ENCODE data around the gene HOXC5. TPM values are rescaled to one million over a fixed set of nuclear protein-coding genes. Genes with fewer than 3 reads are reported as not detected.
"Not testable (repeated sequence)": the region's sequence is repeated elsewhere in the genome, so short reads cannot be mapped to it uniquely, and the experiment has no call there.

Gene HOXC5
- total RNA-seq, 2 experiments from 2014 or later = not detected

DNA sequence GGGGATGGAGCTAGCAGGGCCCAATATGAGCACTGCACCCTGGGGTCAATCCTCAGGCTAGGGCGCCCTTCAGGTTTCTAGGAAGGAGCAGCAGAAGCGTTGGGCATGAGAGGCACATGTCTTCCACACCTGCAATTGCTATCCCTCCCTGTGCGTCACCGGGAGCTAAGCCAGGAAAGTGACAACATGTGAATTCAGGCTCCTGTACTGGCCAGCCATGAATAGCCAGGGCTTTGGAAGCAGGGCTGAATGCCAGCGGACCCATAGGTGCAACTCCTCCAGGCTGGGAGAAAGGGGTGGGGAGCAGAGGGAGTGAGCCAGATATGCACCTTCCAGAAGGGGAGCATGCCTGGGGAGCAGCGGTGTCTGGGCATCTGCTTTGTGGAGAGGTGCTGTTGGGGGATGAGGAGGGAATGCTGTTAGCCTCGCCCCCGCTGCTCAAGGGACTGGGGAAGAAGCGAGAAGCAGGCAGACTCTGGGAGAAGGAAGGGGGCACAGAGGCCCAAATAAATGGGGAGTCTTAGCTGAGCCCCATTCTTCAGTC, 6.1 kb downstream of the HOXC5 start:
- ChIA-PET CTCF (interaction anchor here (1.2 to 1.8 kb wide), 2 partner anchors 175 to 361 kb away, joined by 3 to 5 read pairs; no protein-coding TSS in a partner anchor), POLR2A (no interaction called here)
- intact Hi-C loops (cut with DNase I, micrococcal nuclease) = no loop called here
- Mint-ChIP-seq H3K36me3 (ENCODE audit: low read depth) (no peaks in the 10 kb centered on the region), H3K27me3 (peaks cover 63% of the 10 kb centered on the region), H3K9me3 (ENCODE audit: low read depth) (no peaks in the 10 kb centered on the region), H3K4me1 (peaks cover 5% of the 10 kb centered on the region), H3K27ac (no peak overlapping the region), H3K4me3 (no peak overlapping the region)
- DNase-seq (no peak), ATAC-seq (no peak)

DNA sequence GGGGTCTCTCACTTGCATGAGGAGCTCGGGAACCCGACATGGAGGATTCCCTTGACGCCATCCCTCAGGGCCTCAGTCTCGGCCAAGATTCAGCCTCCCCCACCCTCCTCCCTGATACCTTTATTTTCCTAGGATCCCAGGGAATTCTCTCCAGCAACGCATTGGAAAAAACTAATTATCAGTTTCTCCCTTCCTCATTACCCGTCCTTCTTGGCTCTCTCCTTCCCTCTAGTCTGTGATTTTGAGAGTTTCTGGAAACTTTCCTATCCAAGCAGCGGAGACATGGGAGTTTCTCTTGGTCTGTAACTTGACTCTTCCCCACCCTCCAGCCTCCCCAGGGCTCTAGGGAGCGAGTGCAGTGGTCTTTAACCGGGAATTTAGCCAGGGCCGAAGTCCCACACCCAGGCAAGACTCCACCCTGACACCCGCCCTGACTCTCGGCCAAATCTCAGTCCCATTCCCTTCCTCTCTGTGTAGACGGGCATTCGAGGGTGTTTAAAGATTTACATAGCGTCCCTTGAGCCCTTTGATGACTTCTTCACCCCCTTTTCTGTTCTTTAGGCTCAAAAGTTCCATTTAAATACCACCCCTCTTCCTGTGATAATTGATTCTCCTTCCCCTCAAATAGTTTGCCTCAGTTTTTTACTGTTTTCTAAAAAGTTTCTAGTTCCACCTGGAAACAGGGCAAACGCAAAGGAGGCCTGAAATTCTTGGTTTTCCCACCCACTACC, 6.7 kb downstream of the HOXC5 start:
- Mint-ChIP-seq H3K27me3 (peaks cover 59% of the 10 kb centered on the region), H3K36me3 (ENCODE audit: low read depth) (no peaks in the 10 kb centered on the region), H3K4me1 (peaks cover 2% of the 10 kb centered on the region), H3K4me3 (no peak overlapping the region), H3K27ac (no peak overlapping the region), H3K9me3 (ENCODE audit: low read depth) (no peaks in the 10 kb centered on the region)
- no peak for ATAC-seq
- no peak for DNase-seq
- CTCF ChIA-PET = interaction anchor here (1.8 kb wide), 1 partner anchor 175 kb away, joined by 5 read pairs; no protein-coding TSS in a partner anchor
- POLR2A ChIA-PET = no interaction called here
- intact Hi-C loops (cut with DNase I, micrococcal nuclease) = no loop called here

GRCh38 chr12:54040148-54040494, 7.3 kb downstream of the HOXC5 start:
- intact Hi-C loops (cut with DNase I, micrococcal nuclease) = no loop called here
- ChIA-PET CTCF (interaction anchor here (1.8 kb wide), 1 partner anchor 174 kb away, joined by 5 read pairs; no protein-coding TSS in a partner anchor), POLR2A (no interaction called here)
- no peak overlapping the region for H3K27ac Mint-ChIP-seq
- H3K4me3 Mint-ChIP-seq = no peak overlapping the region
- H3K9me3 Mint-ChIP-seq (ENCODE audit: low read depth) = no peaks in the 10 kb centered on the region
- no peaks in the 10 kb centered on the region for H3K36me3 Mint-ChIP-seq (ENCODE audit: low read depth)
- ATAC-seq (no peak), DNase-seq (no peak)
- H3K27me3 Mint-ChIP-seq = peaks cover 61% of the 10 kb centered on the region
- peaks cover under 1% of the 10 kb centered on the region for H3K4me1 Mint-ChIP-seq

DNA sequence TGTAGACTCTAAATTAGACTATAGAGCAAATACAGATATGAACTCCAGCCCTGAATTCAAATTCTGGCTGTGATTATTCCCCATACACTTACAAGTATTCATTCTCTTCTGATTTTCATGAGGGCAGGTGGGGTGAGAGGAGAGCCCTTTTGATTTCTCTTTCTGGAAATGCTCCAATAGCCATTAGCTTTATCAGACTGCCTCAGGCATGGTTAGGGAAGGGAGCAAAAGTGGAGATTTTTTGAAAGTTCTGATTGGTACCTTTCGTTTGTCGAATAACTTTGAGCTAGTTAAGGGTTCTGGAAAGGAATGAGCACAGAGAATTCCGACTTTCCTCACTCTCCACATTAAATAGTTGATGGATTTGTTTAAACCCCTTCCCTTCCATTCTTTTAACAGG, 7.8 kb downstream of the HOXC5 start:
- ATAC-seq (no peak), DNase-seq (no peak)
- Mint-ChIP-seq H3K27me3 (peaks cover 63% of the 10 kb centered on the region), H3K36me3 (ENCODE audit: low read depth) (no peaks in the 10 kb centered on the region), H3K4me1 (no peaks in the 10 kb centered on the region), H3K9me3 (ENCODE audit: low read depth) (no peaks in the 10 kb centered on the region), H3K27ac (no peak overlapping the region), H3K4me3 (no peak overlapping the region)
- intact Hi-C loops (cut with DNase I, micrococcal nuclease) = no loop called here
- ChIA-PET POLR2A (no interaction called here), CTCF (interaction anchor here (0.6 to 1.8 kb wide), 5 partner anchors 10 to 174 kb away, joined by 3 to 5 read pairs (median 4); no protein-coding TSS in a partner anchor)

DNA sequence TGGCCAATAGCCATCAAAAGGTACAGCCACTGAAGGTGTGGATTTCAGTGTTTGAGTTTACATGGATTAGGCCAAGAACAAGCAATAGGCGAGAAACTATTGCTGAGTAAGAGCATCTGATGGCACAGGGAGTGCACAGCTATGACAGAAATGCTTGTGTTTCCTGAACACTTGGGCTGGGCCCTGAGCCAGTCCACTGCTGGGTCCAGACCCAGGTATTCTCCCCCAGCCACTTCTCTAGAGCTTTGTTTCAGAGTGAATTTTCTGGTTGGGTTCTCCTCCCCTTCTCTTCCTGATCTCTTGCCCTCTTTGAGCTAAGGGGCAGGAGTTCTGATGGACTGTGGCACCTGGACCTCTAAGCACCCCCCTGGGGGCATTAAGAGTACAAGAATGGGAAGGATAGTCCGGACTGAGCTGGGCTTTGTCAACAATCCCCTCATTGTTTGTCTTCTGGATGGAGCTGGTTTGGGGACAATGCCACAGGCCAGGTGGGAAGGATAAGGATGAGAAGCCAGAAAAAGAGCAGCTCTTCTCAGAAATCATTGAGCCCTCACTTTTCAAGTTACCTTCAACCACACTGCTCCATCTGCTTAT, 8.3 kb downstream of the HOXC5 start:
- no peak overlapping the region for H3K4me3 Mint-ChIP-seq
- ATAC-seq = no peak
- peaks cover 62% of the 10 kb centered on the region for H3K27me3 Mint-ChIP-seq
- no peaks in the 10 kb centered on the region for H3K36me3 Mint-ChIP-seq (ENCODE audit: low read depth)
- intact Hi-C loops (cut with DNase I, micrococcal nuclease) = no loop called here
- H3K4me1 Mint-ChIP-seq = no peaks in the 10 kb centered on the region
- POLR2A ChIA-PET = no interaction called here
- no peak for DNase-seq
- CTCF ChIA-PET = interaction anchor here (0.6 to 1.8 kb wide), 6 partner anchors 9 to 173 kb away, joined by 3 to 5 read pairs (median 4); no protein-coding TSS in a partner anchor
- no peaks in the 10 kb centered on the region for H3K9me3 Mint-ChIP-seq (ENCODE audit: low read depth)
- no peak overlapping the region for H3K27ac Mint-ChIP-seq

- H3K4me1 Mint-ChIP-seq; intact Hi-C loops (cut with DNase I, micrococcal nuclease); POLR2A ChIA-PET; H3K4me3 Mint-ChIP-seq; H3K27ac Mint-ChIP-seq; DNase-seq; H3K36me3 Mint-ChIP-seq (ENCODE audit: low read depth); H3K9me3 Mint-ChIP-seq (ENCODE audit: low read depth); ATAC-seq: not testable (repeated sequence)
- H3K27me3 Mint-ChIP-seq = peaks cover 64% of the 10 kb centered on the region
- CTCF ChIA-PET = interaction anchor here (0.6 to 1.3 kb wide), 4 partner anchors 10 to 1073 kb away, joined by 3 to 5 read pairs (median 4); no protein-coding TSS in a partner anchor
These were observed 9.2 kb downstream of the HOXC5 start for GRCh38 chr12:54042033-54042432.

GRCh38 chr12:54042970-54043853, 10.4 kb downstream of the HOXC5 start:
- no peak for ATAC-seq
- H3K4me1 Mint-ChIP-seq = peaks cover 5% of the 10 kb centered on the region
- H3K27me3 Mint-ChIP-seq = peaks cover 65% of the 10 kb centered on the region
- no peaks in the 10 kb centered on the region for H3K9me3 Mint-ChIP-seq (ENCODE audit: low read depth)
- CTCF ChIA-PET = interaction anchor here (0.7 to 1.2 kb wide), 3 partner anchors 12 to 22 kb away, joined by 3 to 4 read pairs (median 4); partner anchors contain the start of gene HOXC6
- H3K27ac Mint-ChIP-seq = no peak overlapping the region
- no peak for DNase-seq
- intact Hi-C loops (cut with DNase I, micrococcal nuclease) = no loop called here
- H3K36me3 Mint-ChIP-seq (ENCODE audit: low read depth) = no peaks in the 10 kb centered on the region
- no peak overlapping the region for H3K4me3 Mint-ChIP-seq
- POLR2A ChIA-PET = no interaction called here

- POLR2A ChIA-PET = no interaction called here
- intact Hi-C loops (cut with DNase I, micrococcal nuclease) = loop anchor here in 1 of 2 experiments (5.0 kb wide), 1 partner anchor 37 kb away; the partner anchor contains the start of gene HOXC8
- peaks cover 67% of the 10 kb centered on the region for H3K27me3 Mint-ChIP-seq
These were observed 11.7 kb downstream of the HOXC5 start for GRCh38 chr12:54044425-54045103.

DNA sequence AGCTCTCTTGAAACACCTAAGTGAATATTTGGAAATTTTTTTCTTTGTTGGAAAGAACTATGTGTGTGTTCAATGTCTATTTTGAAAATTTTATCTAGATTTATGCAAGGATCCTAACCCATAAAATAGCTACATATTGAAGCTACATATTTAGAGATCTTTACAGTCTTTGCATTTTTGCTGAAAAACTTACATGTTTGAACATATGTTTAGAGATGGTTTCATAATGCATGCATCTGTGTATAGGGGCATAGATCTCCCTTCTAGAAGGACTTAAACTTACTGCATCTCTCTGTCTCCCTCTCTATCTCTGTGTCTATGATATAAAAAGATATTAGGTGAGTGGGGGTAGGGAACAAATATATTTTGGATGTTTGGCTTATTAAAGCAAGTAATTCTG, 12.6 kb downstream of the HOXC5 start:
- ATAC-seq (no peak), DNase-seq (no peak)
- Mint-ChIP-seq H3K9me3 (ENCODE audit: low read depth) (no peaks in the 10 kb centered on the region), H3K27ac (no peak overlapping the region), H3K4me1 (peaks cover 10% of the 10 kb centered on the region), H3K27me3 (peaks cover 67% of the 10 kb centered on the region), H3K4me3 (no peak overlapping the region), H3K36me3 (ENCODE audit: low read depth) (no peaks in the 10 kb centered on the region)
- POLR2A ChIA-PET = no interaction called here
- CTCF ChIA-PET = interaction anchor here (0.6 to 1.3 kb wide), 5 partner anchors 11 to 146 kb away, joined by 3 to 5 read pairs (median 4); no protein-coding TSS in a partner anchor
- intact Hi-C loops (cut with DNase I, micrococcal nuclease) = loop anchor here in 1 of 2 experiments (5.0 kb wide), 1 partner anchor 38 kb away; the partner anchor contains the start of gene HOXC8

More at GRCh38 chr12:54044425-54045103, 11.7 kb downstream of the HOXC5 start:
- CTCF ChIA-PET = interaction anchor here (0.5 to 1.3 kb wide), 4 partner anchors 10 to 147 kb away, joined by 3 to 5 read pairs (median 4); no protein-coding TSS in a partner anchor
- no peak overlapping the region for H3K4me3 Mint-ChIP-seq
- peaks cover 5% of the 10 kb centered on the region for H3K4me1 Mint-ChIP-seq
- no peaks in the 10 kb centered on the region for H3K9me3 Mint-ChIP-seq (ENCODE audit: low read depth)
- ATAC-seq (no peak), DNase-seq (no peak)
- H3K27ac Mint-ChIP-seq = no peak overlapping the region
- no peaks in the 10 kb centered on the region for H3K36me3 Mint-ChIP-seq (ENCODE audit: low read depth)

- ATAC-seq (no peak), DNase-seq (no peak)
- intact Hi-C loops (cut with DNase I, micrococcal nuclease) = loop anchor here in 1 of 2 experiments (5.0 kb wide), 1 partner anchor 39 kb away; the partner anchor contains the start of gene HOXC8
- Mint-ChIP-seq H3K4me1 (peaks cover 11% of the 10 kb centered on the region), H3K27me3 (peaks cover 69% of the 10 kb centered on the region), H3K9me3 (ENCODE audit: low read depth) (no peaks in the 10 kb centered on the region), H3K4me3 (no peak overlapping the region), H3K36me3 (ENCODE audit: low read depth) (no peaks in the 10 kb centered on the region), H3K27ac (no peak overlapping the region)
- POLR2A ChIA-PET = no interaction called here
- CTCF ChIA-PET = interaction anchor here (0.6 to 0.9 kb wide), 4 partner anchors 14 to 143 kb away, joined by 3 to 5 read pairs (median 4); partner anchors contain the start of gene SMUG1
These were observed 13.1 kb downstream of the HOXC5 start for GRCh38 chr12:54045868-54046521.

Data from activated CD4-positive, alpha-beta T cell treated with anti-CD3 and anti-CD28 coated beads for 36 hours (primary cell).